H9 (cell line): ENCODE results near the gene SLC16A3. TPM values are rescaled to one million over a fixed set of nuclear protein-coding genes. Genes with fewer than 3 reads are reported as not detected.

Experiments used
- DNase-seq: peaks from one replicate; pipeline ENCODE4 v3.0.0-alpha.2; 2017
- H2AFZ ChIP-seq: one replicate; pipeline ENCODE4 v1.6.1; 2013; ENCODE audit warnings: mild to moderate bottlenecking, low read length, control low read depth, moderate library complexity
- H2AK5ac ChIP-seq: 2 replicates; pipeline ENCODE4 v1.6.1; 2013; ENCODE audit warnings: low read length, control low read depth, mixed read lengths; ENCODE audit not compliant: insufficient read length
- H2BK120ac ChIP-seq: one replicate; pipeline ENCODE4 v1.6.1; 2013; ENCODE audit warnings: low read depth, mild to moderate bottlenecking, low read length, control low read depth, inconsistent platforms; ENCODE audit not compliant: poor library complexity, severe bottlenecking
- H2BK12ac ChIP-seq: 2 replicates; pipeline ENCODE4 v1.6.1; 2013; ENCODE audit warnings: low read length, control low read depth, mixed read lengths, low read depth; ENCODE audit not compliant: insufficient read length
- H2BK15ac ChIP-seq: 2 replicates; pipeline ENCODE4 v1.6.1; 2013; ENCODE audit warnings: low read depth, low read length, control low read depth
- H2BK20ac ChIP-seq: one replicate; pipeline ENCODE4 v1.6.1; 2013; ENCODE audit warnings: low read depth, mild to moderate bottlenecking, low read length, control low read depth, inconsistent platforms; ENCODE audit not compliant: poor library complexity, severe bottlenecking
- H2BK5ac ChIP-seq: 2 replicates; pipeline ENCODE4 v1.6.1; 2013; ENCODE audit warnings: low read length, control low read depth, mixed read lengths; ENCODE audit not compliant: insufficient read length
- H3K14ac ChIP-seq: 2 replicates; pipeline ENCODE4 v1.6.1; 2013; ENCODE audit warnings: low read length, control low read depth; ENCODE audit not compliant: insufficient read depth
- H3K18ac ChIP-seq: 2 replicates; pipeline ENCODE4 v1.6.1; 2013; ENCODE audit warnings: low read depth, mild to moderate bottlenecking, mixed read lengths, low read length, control low read depth; ENCODE audit not compliant: insufficient read length
- H3K23ac ChIP-seq: 2 replicates; pipeline ENCODE4 v1.6.1; 2013; ENCODE audit warnings: low read length, control low read depth, mixed read lengths, low read depth; ENCODE audit not compliant: insufficient read length
- H3K23me2 ChIP-seq: 2 replicates; pipeline ENCODE4 v1.6.1; 2013; ENCODE audit warnings: low read depth, mild to moderate bottlenecking, mixed read lengths, low read length, control low read depth; ENCODE audit not compliant: insufficient read length, poor library complexity, severe bottlenecking
- H3K27ac ChIP-seq: 2 replicates; pipeline ENCODE4 v1.5.1; 2013; ENCODE audit warnings: low read length, control low read depth, mixed read lengths, low read depth; ENCODE audit not compliant: insufficient read length
- H3K27me3 ChIP-seq: 2 replicates; pipeline ENCODE4 v1.6.1; 2013; ENCODE audit warnings: low read length, control low read depth, inconsistent platforms; ENCODE audit not compliant: insufficient read depth
- H3K4ac ChIP-seq: 2 replicates; pipeline ENCODE4 v1.6.1; 2013; ENCODE audit warnings: low read depth, mild to moderate bottlenecking, control low read depth, inconsistent platforms, low read length, moderate library complexity
- H3K4me1 ChIP-seq: 2 replicates; pipeline ENCODE4 v1.6.1; 2013; ENCODE audit warnings: low read length, control low read depth, inconsistent platforms; ENCODE audit not compliant: insufficient read depth
- H3K4me2 ChIP-seq: 2 replicates; pipeline ENCODE4 v1.6.1; 2013; ENCODE audit warnings: low read length, control low read depth, mixed read lengths; ENCODE audit not compliant: insufficient read length, insufficient read depth
- H3K56ac ChIP-seq: 2 replicates; pipeline ENCODE4 v1.6.1; 2013; ENCODE audit warnings: low read depth, mild to moderate bottlenecking, mixed read lengths, low read length, control low read depth; ENCODE audit not compliant: insufficient read length
- H3K79me1 ChIP-seq: 2 replicates; pipeline ENCODE4 v1.6.1; 2013; ENCODE audit warnings: low read depth, mild to moderate bottlenecking, moderate library complexity, low read length, control low read depth, inconsistent platforms; ENCODE audit not compliant: insufficient read depth, poor library complexity, severe bottlenecking
- H3K79me2 ChIP-seq: 2 replicates; pipeline ENCODE4 v1.6.1; 2013; ENCODE audit warnings: low read length, control low read depth, inconsistent platforms; ENCODE audit not compliant: insufficient read depth
- H3K9ac ChIP-seq: 2 replicates; pipeline ENCODE4 v1.6.1; 2013; ENCODE audit warnings: low read length, control low read depth, mixed read lengths; ENCODE audit not compliant: insufficient read length; ENCODE audit errors: extremely low read depth
- H3K9me3 ChIP-seq: one replicate; pipeline ENCODE4 v1.6.1; 2013; ENCODE audit warnings: low read depth, low read length, inconsistent platforms; ENCODE audit not compliant: control insufficient read depth
- H3T11ph ChIP-seq: one replicate; pipeline ENCODE4 v1.6.1; 2013; ENCODE audit warnings: mild to moderate bottlenecking, low read length, control low read depth, inconsistent platforms
- H4K20me1 ChIP-seq: one replicate; pipeline ENCODE4 v1.6.1; 2013; ENCODE audit not compliant: control insufficient read depth, insufficient read length, insufficient read depth
- H4K5ac ChIP-seq: 2 replicates; pipeline ENCODE4 v1.6.1; 2013; ENCODE audit warnings: low read depth, mild to moderate bottlenecking, mixed read lengths, low read length, control low read depth; ENCODE audit not compliant: insufficient read length
- H4K8ac ChIP-seq: replicated peaks from 2 replicates; pipeline ENCODE4 v1.6.1; 2013; ENCODE audit warnings: low read length, control low read depth, mixed read lengths, low read depth; ENCODE audit not compliant: insufficient read length
- H4K91ac ChIP-seq: 2 replicates; pipeline ENCODE4 v1.6.1; 2013; ENCODE audit warnings: low read depth, mild to moderate bottlenecking, moderate library complexity, mixed read lengths, low read length, control low read depth; ENCODE audit not compliant: insufficient read length
- H3K27ac Mint-ChIP-seq, 3 experiments: 2 replicates in 2 of 3; 3 replicates in 1 of 3; pipeline ENCODE4 v1.8.0; 2020 to 2021; ENCODE audit warnings: mixed read lengths in 3 of 3, mild to moderate bottlenecking in 1 of 3, moderate library complexity in 1 of 3
- H3K27me3 Mint-ChIP-seq: 2 replicates; pipeline ENCODE4 v1.8.0; 2021; ENCODE audit warnings: low read depth, mild to moderate bottlenecking, moderate library complexity, mixed read lengths
- H3K36me3 Mint-ChIP-seq, 3 experiments: 2 replicates in 2 of 3; 3 replicates in 1 of 3; pipeline ENCODE4 v1.8.0; 2020 to 2021; ENCODE audit warnings: low read depth in 3 of 3, mixed read lengths in 3 of 3; ENCODE audit not compliant: insufficient read depth in 1 of 3
- H3K4me1 Mint-ChIP-seq, 2 experiments: 2 replicates each; pipeline ENCODE4 v1.8.0; 2020; ENCODE audit warnings: mixed read lengths in 2 of 2
- H3K4me3 Mint-ChIP-seq, 2 experiments: 2 replicates in 1 of 2; 3 replicates in 1 of 2; pipeline ENCODE4 v1.8.0; 2020 to 2021; ENCODE audit warnings: mild to moderate bottlenecking in 2 of 2, mixed read lengths in 2 of 2, moderate library complexity in 1 of 2
- H3K9me3 Mint-ChIP-seq, 2 experiments: 2 replicates in 1 of 2; 3 replicates in 1 of 2; pipeline ENCODE4 v1.8.0; 2020; ENCODE audit warnings: mild to moderate bottlenecking in 2 of 2, mixed read lengths in 2 of 2, moderate library complexity in 1 of 2
- CTCF ChIP-seq: fragments of 200-600 bp; sonication (generic); conservative IDR thresholded peaks from 3 replicates; pipeline ENCODE4 v1.8.0; 2021; ENCODE audit warnings: antibody characterized with exemption, mild to moderate bottlenecking
- WGBS: extraction: QIAGEN DNeasy Blood & Tissue Kit; methylation state at CpG from one replicate; pipeline ENCODE4 v1.1.7; 2013; ENCODE audit warnings: missing lambda C conversion rate, low lambda C conversion rate, mixed read lengths; ENCODE audit not compliant: insufficient read length; ENCODE audit errors: extremely low coverage; 5-methylcytosine and 5-hydroxymethylcytosine counted together
- total RNA-seq: library from RNA; stranded (reverse); gene quantifications from 2 replicates; pipeline ENCODE4 v1.2.1, GENCODE V29; 2021

SLC16A3 gene
- total RNA-seq, 1 experiment from 2014 or later, result 28.4 TPM

- H3K4me3 Mint-ChIP-seq, result no peak overlapping the region
- no peak overlapping the region for H3K27ac Mint-ChIP-seq
- DNase-seq, result no peak
These were observed 28.7 kb upstream of the SLC16A3 start for GRCh38 chr17:82200135-82200534.

More at GRCh38 chr17:82200135-82200534, 28.7 kb upstream of the SLC16A3 start:
- H3K9me3 Mint-ChIP-seq, result no peaks in the 10 kb centered on the region
- Histone ChIP-seq H3K79me2 (no peaks in the 10 kb centered on the region), H4K91ac (no peak overlapping the region), H4K5ac (no peak overlapping the region), H3K23ac (no peak overlapping the region), H4K8ac (no peak overlapping the region), H3K56ac (no peak overlapping the region), H2AK5ac (no peak overlapping the region), H3K4me1 (no peaks in the 10 kb centered on the region), H4K20me1 (no peaks in the 10 kb centered on the region), H3K4me2 (no peak overlapping the region), H2BK12ac (no peak overlapping the region), H3K27me3 (no peaks in the 10 kb centered on the region), H2AFZ (no peak overlapping the region), H2BK5ac (no peak overlapping the region), H3K27ac (no peak overlapping the region), H3K23me2 (no peaks in the 10 kb centered on the region), H3K4ac (no peak overlapping the region), H3K79me1 (no peaks in the 10 kb centered on the region), H2BK15ac (no peak overlapping the region), H3K18ac (no peak overlapping the region), H3K14ac (no peak overlapping the region), H3K9ac (no peak overlapping the region), H2BK120ac (no peak overlapping the region), H2BK20ac (no peak overlapping the region), H3K9me3 (no peaks in the 10 kb centered on the region), H3T11ph (no peak overlapping the region)
- H3K36me3 Mint-ChIP-seq, result peaks cover 3 to 23% (median 14%) of the 10 kb centered on the region in 3 experiments; a peak in 5 of 7 replicates
- peaks cover 18% of the 10 kb centered on the region for H3K27me3 Mint-ChIP-seq
- TF ChIP-seq CTCF, result no peak
- WGBS, result no CpG with 5 or more reads among the region's 17 CpGs
- no peaks in the 10 kb centered on the region for H3K4me1 Mint-ChIP-seq
